ENCODE data around the gene MCCD1. TPM values are rescaled to one million over a fixed set of nuclear protein-coding genes. Genes with fewer than 3 reads are reported as not detected.

The MCCD1 gene
- total RNA-seq, 1 donor from 2014 or later: not detected

DNA sequence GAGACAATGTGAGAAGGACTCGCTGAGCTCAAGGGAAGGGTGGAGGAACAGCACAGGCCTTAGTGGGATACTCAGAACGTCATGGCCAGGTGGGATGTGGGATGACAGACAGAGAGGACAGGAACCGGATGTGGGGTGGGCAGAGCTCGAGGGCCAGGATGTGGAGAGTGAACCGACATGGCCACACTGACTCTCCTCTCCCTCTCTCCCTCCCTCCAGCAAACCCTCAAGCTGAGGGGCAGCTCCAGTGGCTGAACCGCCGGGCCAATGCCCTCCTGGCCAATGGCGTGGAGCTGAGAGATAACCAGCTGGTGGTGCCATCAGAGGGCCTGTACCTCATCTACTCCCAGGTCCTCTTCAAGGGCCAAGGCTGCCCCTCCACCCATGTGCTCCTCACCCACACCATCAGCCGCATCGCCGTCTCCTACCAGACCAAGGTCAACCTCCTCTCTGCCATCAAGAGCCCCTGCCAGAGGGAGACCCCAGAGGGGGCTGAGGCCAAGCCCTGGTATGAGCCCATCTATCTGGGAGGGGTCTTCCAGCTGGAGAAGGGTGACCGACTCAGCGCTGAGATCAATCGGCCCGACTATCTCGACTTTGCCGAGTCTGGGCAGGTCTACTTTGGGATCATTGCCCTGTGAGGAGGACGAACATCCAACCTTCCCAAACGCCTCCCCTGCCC, 48.3 kb downstream of the MCCD1 start:
- DNase-seq (ENCODE audit: extremely low spot score, unreplicated experiment): no peak
- Mint-ChIP-seq H3K9me3 (no peaks in the 10 kb centered on the region), H3K4me1 (ENCODE audit: unreplicated experiment) (peaks cover 9% of the 10 kb centered on the region), H3K36me3 (no peaks in the 10 kb centered on the region), H3K27me3 (peaks cover 32% of the 10 kb centered on the region), H3K27ac (no peak overlapping the region), H3K4me3 (no peak overlapping the region)
- TF ChIP-seq, protein P1, sequence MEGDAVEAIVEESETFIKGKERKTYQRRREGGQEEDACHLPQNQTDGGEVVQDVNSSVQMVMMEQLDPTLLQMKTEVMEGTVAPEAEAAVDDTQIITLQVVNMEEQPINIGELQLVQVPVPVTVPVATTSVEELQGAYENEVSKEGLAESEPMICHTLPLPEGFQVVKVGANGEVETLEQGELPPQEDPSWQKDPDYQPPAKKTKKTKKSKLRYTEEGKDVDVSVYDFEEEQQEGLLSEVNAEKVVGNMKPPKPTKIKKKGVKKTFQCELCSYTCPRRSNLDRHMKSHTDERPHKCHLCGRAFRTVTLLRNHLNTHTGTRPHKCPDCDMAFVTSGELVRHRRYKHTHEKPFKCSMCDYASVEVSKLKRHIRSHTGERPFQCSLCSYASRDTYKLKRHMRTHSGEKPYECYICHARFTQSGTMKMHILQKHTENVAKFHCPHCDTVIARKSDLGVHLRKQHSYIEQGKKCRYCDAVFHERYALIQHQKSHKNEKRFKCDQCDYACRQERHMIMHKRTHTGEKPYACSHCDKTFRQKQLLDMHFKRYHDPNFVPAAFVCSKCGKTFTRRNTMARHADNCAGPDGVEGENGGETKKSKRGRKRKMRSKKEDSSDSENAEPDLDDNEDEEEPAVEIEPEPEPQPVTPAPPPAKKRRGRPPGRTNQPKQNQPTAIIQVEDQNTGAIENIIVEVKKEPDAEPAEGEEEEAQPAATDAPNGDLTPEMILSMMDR (conservative IDR thresholded peaks at IDR 0.05): no peak

DNA sequence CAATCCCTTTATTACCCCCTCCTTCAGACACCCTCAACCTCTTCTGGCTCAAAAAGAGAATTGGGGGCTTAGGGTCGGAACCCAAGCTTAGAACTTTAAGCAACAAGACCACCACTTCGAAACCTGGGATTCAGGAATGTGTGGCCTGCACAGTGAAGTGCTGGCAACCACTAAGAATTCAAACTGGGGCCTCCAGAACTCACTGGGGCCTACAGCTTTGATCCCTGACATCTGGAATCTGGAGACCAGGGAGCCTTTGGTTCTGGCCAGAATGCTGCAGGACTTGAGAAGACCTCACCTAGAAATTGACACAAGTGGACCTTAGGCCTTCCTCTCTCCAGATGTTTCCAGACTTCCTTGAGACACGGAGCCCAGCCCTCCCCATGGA, 48.8 kb downstream of the MCCD1 start:
- no peak for DNase-seq (ENCODE audit: extremely low spot score, unreplicated experiment)
- peaks cover 9% of the 10 kb centered on the region for H3K4me1 Mint-ChIP-seq (ENCODE audit: unreplicated experiment)
- H3K27ac Mint-ChIP-seq: no peak overlapping the region
- no peaks in the 10 kb centered on the region for H3K9me3 Mint-ChIP-seq
- H3K27me3 Mint-ChIP-seq: peaks cover 34% of the 10 kb centered on the region
- H3K4me3 Mint-ChIP-seq: no peak overlapping the region
- no peaks in the 10 kb centered on the region for H3K36me3 Mint-ChIP-seq
- TF ChIP-seq, protein P1 (conservative IDR thresholded peaks at IDR 0.05): no peak

DNA sequence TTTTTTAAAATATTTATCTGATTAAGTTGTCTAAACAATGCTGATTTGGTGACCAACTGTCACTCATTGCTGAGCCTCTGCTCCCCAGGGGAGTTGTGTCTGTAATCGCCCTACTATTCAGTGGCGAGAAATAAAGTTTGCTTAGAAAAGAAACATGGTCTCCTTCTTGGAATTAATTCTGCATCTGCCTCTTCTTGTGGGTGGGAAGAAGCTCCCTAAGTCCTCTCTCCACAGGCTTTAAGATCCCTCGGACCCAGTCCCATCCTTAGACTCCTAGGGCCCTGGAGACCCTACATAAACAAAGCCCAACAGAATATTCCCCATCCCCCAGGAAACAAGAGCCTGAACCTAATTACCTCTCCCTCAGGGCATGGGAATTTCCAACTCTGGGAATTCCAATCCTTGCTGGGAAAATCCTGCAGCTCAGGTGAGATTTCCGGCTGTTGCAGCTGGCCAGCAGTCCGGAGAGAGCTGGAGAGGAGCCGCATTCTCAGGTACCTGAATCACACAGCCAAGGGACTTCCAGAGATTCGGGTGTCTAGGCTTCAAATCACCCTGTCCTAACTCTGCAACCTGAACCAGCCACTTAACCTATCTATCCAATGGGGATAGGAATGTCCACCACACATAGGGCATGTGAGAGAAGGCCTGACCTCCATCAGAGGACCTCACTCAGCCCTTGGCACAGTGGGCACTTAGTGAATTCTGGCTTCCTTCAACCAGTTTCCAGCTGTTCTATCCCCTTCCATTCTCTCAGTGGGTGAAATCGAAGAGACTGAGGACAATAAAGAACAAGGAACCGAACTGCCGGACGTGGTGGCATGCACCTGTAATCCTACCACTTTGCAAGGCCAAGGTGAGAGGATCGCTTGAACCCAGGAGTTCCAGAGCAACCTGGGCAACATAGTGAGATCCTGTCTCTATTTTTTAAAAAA, 49.7 kb downstream of the MCCD1 start:
- H3K36me3 Mint-ChIP-seq: no peaks in the 10 kb centered on the region

DNA sequence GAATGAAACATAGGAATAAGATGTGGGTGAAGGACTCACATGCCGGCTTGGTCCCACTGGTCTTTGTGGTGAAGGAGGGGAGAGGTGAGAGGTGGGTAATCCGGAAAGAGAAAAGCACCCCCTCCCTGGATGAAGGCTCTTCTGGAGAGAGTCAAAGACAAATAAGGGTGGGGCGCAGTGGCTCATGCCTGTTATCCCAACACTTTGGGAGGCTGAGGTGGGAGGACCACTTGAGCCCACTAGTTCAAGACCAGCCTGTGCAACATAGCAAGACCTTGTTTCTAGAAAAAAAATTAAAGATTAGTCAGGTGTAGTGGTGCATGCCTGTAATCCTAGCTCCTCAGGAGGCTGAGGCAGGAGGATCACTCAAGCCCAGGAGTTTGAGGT, 50.4 kb downstream of the MCCD1 start:
- TF ChIP-seq, protein P1 (conservative IDR thresholded peaks at IDR 0.05): no peak
- H3K27ac Mint-ChIP-seq: no peak overlapping the region
- H3K36me3 Mint-ChIP-seq: no peaks in the 10 kb centered on the region
- no peak for DNase-seq (ENCODE audit: extremely low spot score, unreplicated experiment)
- no peaks in the 10 kb centered on the region for H3K9me3 Mint-ChIP-seq
- H3K27me3 Mint-ChIP-seq: peaks cover 36% of the 10 kb centered on the region
- H3K4me1 Mint-ChIP-seq (ENCODE audit: unreplicated experiment): peaks cover 9% of the 10 kb centered on the region
- H3K4me3 Mint-ChIP-seq: no peak overlapping the region

More for the DNA sequence above, 49.7 kb downstream of the MCCD1 start:
- DNase-seq (ENCODE audit: extremely low spot score, unreplicated experiment): no peak
- Mint-ChIP-seq H3K9me3 (no peaks in the 10 kb centered on the region), H3K4me1 (ENCODE audit: unreplicated experiment) (peaks cover 9% of the 10 kb centered on the region), H3K27me3 (peaks cover 34% of the 10 kb centered on the region), H3K4me3 (peak overlapping the region; percentile 51), H3K27ac (no peak overlapping the region)
- TF ChIP-seq, protein P1 (conservative IDR thresholded peaks at IDR 0.05): no peak

Other genes starting within 250 kb of the MCCD1 start
- gene HLA-B, start 171.8 kb upstream of the MCCD1 start, total RNA-seq (ENCODE audit: low replicate concordance): 53.9 and 116 TPM in 2 replicates
- 9.0 and 10.7 TPM in 2 replicates for gene MICA, start 125.4 kb upstream of the MCCD1 start, total RNA-seq (ENCODE audit: low replicate concordance)
- gene MICB, start 30.8 kb upstream of the MCCD1 start, total RNA-seq (ENCODE audit: low replicate concordance): 0.14 and 0.86 TPM in 2 replicates
- 410 and 636 TPM in 2 replicates for gene DDX39B, start 13.0 kb downstream of the MCCD1 start, total RNA-seq (ENCODE audit: low replicate concordance)
- 1.6 and 5.9 TPM in 2 replicates for gene ATP6V1G2, start 17.6 kb downstream of the MCCD1 start, total RNA-seq (ENCODE audit: low replicate concordance)
- 21.1 and 24.2 TPM in 2 replicates for gene NFKBIL1, start 18.6 kb downstream of the MCCD1 start, total RNA-seq (ENCODE audit: low replicate concordance)
- gene LTA, start 43.3 kb downstream of the MCCD1 start, total RNA-seq (ENCODE audit: low replicate concordance): 0.22 TPM in 1 of 2 replicates, not detected in the other
- not detected in 2 replicates for gene TNF, start 46.6 kb downstream of the MCCD1 start, total RNA-seq (ENCODE audit: low replicate concordance)
- gene LTB, start 53.5 kb downstream of the MCCD1 start, total RNA-seq (ENCODE audit: low replicate concordance): 0.34 and 1.0 TPM in 2 replicates
- not detected in 2 replicates for gene LST1, start 57.3 kb downstream of the MCCD1 start, total RNA-seq (ENCODE audit: low replicate concordance)
- not detected in 2 replicates for gene NCR3, start 64.0 kb downstream of the MCCD1 start, total RNA-seq (ENCODE audit: low replicate concordance)
- gene AIF1, start 86.3 kb downstream of the MCCD1 start, total RNA-seq (ENCODE audit: low replicate concordance): 0.59 and 3.8 TPM in 2 replicates
- gene PRRC2A, start 91.8 kb downstream of the MCCD1 start, total RNA-seq (ENCODE audit: low replicate concordance): 151 and 235 TPM in 2 replicates
- gene BAG6, start 123.7 kb downstream of the MCCD1 start, total RNA-seq (ENCODE audit: low replicate concordance): 334 and 378 TPM in 2 replicates
- gene APOM, start 126.9 kb downstream of the MCCD1 start, total RNA-seq (ENCODE audit: low replicate concordance): 11.2 and 20.9 TPM in 2 replicates
- 22.3 and 28.1 TPM in 2 replicates for gene C6orf47, start 131.8 kb downstream of the MCCD1 start, total RNA-seq (ENCODE audit: low replicate concordance)
- 17.6 and 20.2 TPM in 2 replicates for gene GPANK1, start 136.0 kb downstream of the MCCD1 start, total RNA-seq (ENCODE audit: low replicate concordance)
- 142 and 175 TPM in 2 replicates for gene CSNK2B, start 137.1 kb downstream of the MCCD1 start, total RNA-seq (ENCODE audit: low replicate concordance)
- gene LY6G5B, start 141.0 kb downstream of the MCCD1 start, total RNA-seq (ENCODE audit: low replicate concordance): 13.9 and 22.0 TPM in 2 replicates
- 2.0 and 2.3 TPM in 2 replicates for gene LY6G5C, start 152.1 kb downstream of the MCCD1 start, total RNA-seq (ENCODE audit: low replicate concordance)
- gene ABHD16A, start 174.4 kb downstream of the MCCD1 start, total RNA-seq (ENCODE audit: low replicate concordance): 80.9 and 91.3 TPM in 2 replicates
- not detected in 2 replicates for gene LY6G6F, start 177.9 kb downstream of the MCCD1 start, total RNA-seq (ENCODE audit: low replicate concordance)
- 1.5 TPM in 1 of 2 replicates, not detected in the other for gene LY6G6D, start 186.4 kb downstream of the MCCD1 start, total RNA-seq (ENCODE audit: low replicate concordance)
- 2.5 and 16.2 TPM in 2 replicates for gene LY6G6C, start 192.8 kb downstream of the MCCD1 start, total RNA-seq (ENCODE audit: low replicate concordance)
- 0.41 and 0.81 TPM in 2 replicates for gene MPIG6B, start 194.4 kb downstream of the MCCD1 start, total RNA-seq (ENCODE audit: low replicate concordance)
- gene DDAH2, start 200.3 kb downstream of the MCCD1 start, total RNA-seq (ENCODE audit: low replicate concordance): 101 and 138 TPM in 2 replicates
- 294 and 381 TPM in 2 replicates for gene CLIC1, start 207.6 kb downstream of the MCCD1 start, total RNA-seq (ENCODE audit: low replicate concordance)
- gene MSH5, start 211.0 kb downstream of the MCCD1 start, total RNA-seq (ENCODE audit: low replicate concordance): 20.7 and 46.7 TPM in 2 replicates
- gene SAPCD1, start 233.7 kb downstream of the MCCD1 start, total RNA-seq (ENCODE audit: low replicate concordance): 3.2 and 8.9 TPM in 2 replicates
- 6.1 and 6.4 TPM in 2 replicates for gene VWA7, start 248.4 kb downstream of the MCCD1 start, total RNA-seq (ENCODE audit: low replicate concordance)